Measurements from ENCODE around the gene GALNT15. TPM values are rescaled to one million over a fixed set of nuclear protein-coding genes. Genes with fewer than 3 reads are reported as not detected.

The GALNT15 gene
- polyA plus RNA-seq, 1 of the 3 experiments (the other 2 are of a cell fraction), result 4.7 TPM

DNA sequence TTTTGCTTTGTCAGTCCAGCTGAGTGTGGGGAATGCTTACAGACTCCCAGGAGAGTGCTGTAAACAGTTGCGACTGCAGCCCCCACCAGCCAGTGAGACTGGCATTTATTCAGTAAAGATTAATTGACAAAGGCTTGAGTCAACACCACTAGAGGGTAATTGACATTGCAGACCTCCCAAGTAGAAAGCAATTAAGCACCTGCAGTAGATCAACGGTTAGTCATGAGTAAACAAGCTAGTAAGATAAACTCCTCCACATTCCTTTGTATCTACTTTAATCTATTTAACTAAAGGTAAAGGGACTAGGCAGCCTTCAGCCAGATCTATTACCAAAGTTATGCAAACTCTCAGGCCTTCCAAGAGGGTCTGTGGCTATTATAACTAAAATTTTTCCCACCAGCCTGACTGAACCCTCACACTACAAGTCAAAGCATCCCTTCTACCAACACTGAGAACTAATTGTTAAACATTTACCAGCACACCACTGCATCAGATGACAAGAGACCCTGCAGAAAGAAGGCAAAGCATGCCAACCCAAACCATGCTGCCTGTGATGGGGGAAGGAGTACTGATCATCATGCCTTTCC, 30.5 kb upstream of the GALNT15 start:
- peaks cover 0 to 8% of the 10 kb centered on the region in 2 experiments; a peak in 2 of 4 replicates for H3K4me1 ChIP-seq (ENCODE audit: control insufficient read depth in 1 of 2, insufficient read depth in 2 of 2, low read depth in 1 of 2, low read length in 1 of 2)
- no peak overlapping the region for H2AFZ ChIP-seq (ENCODE audit: low read depth)
- no peaks in the 10 kb centered on the region for H4K20me1 ChIP-seq (ENCODE audit: insufficient read depth)
- ChIA-PET POLR2A (no interaction called here), CTCF (interaction anchor here (2.0 kb wide), 1 partner anchor 35 kb away, joined by 6 read pairs; no protein-coding TSS in a partner anchor)
- no peaks in the 10 kb centered on the region for H3K9me3 ChIP-seq
- no peak overlapping the region for H3K9ac ChIP-seq
- H3K36me3 ChIP-seq (replicated peaks in 1 of 2; ENCODE audit: control insufficient read depth in 1 of 2, insufficient read depth in 2 of 2, low read length in 1 of 2), result no peaks in the 10 kb centered on the region
- H3K79me2 ChIP-seq (ENCODE audit: insufficient read depth), result no peaks in the 10 kb centered on the region
- TF ChIP-seq SMC3 (IDR thresholded peaks at IDR 0.05; ENCODE audit: low read depth, low read length) (no peak), ELF1 (IDR thresholded peaks at IDR 0.05) (no peak), POLR2AphosphoS5 (IDR thresholded peaks at IDR 0.05; ENCODE audit: low read depth, low read length) (no peak), NRF1 (IDR thresholded peaks at IDR 0.05; ENCODE audit: low read depth, low read length) (no peak), CHD2 (IDR thresholded peaks at IDR 0.05; ENCODE audit: low read length, partially characterized antibody) (no peak), TEAD4 (IDR thresholded peaks at IDR 0.05; ENCODE audit: borderline replicate concordance, insufficient read depth) (no peak)
- H3K4me2 ChIP-seq, result no peak overlapping the region
- no peak for DNase-seq
- no peak overlapping the region for H3K4me3 ChIP-seq (ENCODE audit: low read depth in 2 of 2, low read length in 1 of 2)
- H3K27ac ChIP-seq (ENCODE audit: low read depth in 2 of 2, low read length in 1 of 2), result no peak overlapping the region
- H3F3A ChIP-seq (replicated peaks; ENCODE audit: insufficient read depth), result peaks cover 7% of the 10 kb centered on the region
- 19% methylated on average over 2 of the region's 2 CpGs for WGBS (ENCODE audit: low lambda C conversion rate)
- H3K27me3 ChIP-seq (ENCODE audit: insufficient read depth), result no peaks in the 10 kb centered on the region
- H3K9me2 ChIP-seq, result no peaks in the 10 kb centered on the region

DNA sequence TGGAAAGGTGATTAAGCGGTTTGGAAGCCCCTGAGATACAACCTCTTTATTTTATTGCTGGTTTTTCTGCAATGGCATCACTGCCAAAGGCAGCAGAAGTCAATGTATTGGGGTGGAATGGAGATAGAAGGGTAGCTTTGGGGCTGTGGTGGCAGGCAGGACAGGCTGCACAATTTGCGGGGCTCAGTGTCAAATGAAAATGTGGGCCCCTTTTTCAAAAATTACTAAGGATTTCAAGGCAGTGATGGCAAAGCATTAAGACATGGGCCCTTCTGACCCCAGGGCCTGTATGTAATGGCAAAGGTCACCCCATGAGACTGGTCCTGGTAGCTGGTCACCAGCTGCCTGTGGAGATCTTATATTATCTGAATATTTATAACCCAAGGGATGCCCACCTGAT, 29.3 kb upstream of the GALNT15 start:
- Histone ChIP-seq H3K79me2 (ENCODE audit: insufficient read depth) (no peaks in the 10 kb centered on the region), H4K20me1 (ENCODE audit: insufficient read depth) (no peaks in the 10 kb centered on the region), H3K4me2 (no peak overlapping the region), H3K9me2 (no peaks in the 10 kb centered on the region), H3F3A (replicated peaks; ENCODE audit: insufficient read depth) (peaks cover 7% of the 10 kb centered on the region), H3K27ac (ENCODE audit: low read depth in 2 of 2, low read length in 1 of 2) (no peak overlapping the region), H2AFZ (ENCODE audit: low read depth) (no peak overlapping the region), H3K4me3 (ENCODE audit: low read depth in 2 of 2, low read length in 1 of 2) (no peak overlapping the region), H3K27me3 (ENCODE audit: insufficient read depth) (no peaks in the 10 kb centered on the region), H3K4me1 (ENCODE audit: control insufficient read depth in 1 of 2, insufficient read depth in 2 of 2, low read depth in 1 of 2, low read length in 1 of 2) (peaks cover 0 to 4% of the 10 kb centered on the region in 2 experiments; a peak in 2 of 4 replicates), H3K9ac (no peak overlapping the region), H3K36me3 (replicated peaks in 1 of 2; ENCODE audit: control insufficient read depth in 1 of 2, insufficient read depth in 2 of 2, low read length in 1 of 2) (no peaks in the 10 kb centered on the region), H3K9me3 (no peaks in the 10 kb centered on the region)
- no peak for DNase-seq
- WGBS (ENCODE audit: low lambda C conversion rate), result 94% methylated on average over 2 of the region's 2 CpGs
- no peak for TF ChIP-seq TEAD4 (IDR thresholded peaks at IDR 0.05; ENCODE audit: borderline replicate concordance, insufficient read depth)
- no peak for TF ChIP-seq JUND (IDR thresholded peaks at IDR 0.05)
- no peak for TF ChIP-seq NRF1 (IDR thresholded peaks at IDR 0.05; ENCODE audit: low read depth, low read length)
- TF ChIP-seq FOXM1 (IDR thresholded peaks at IDR 0.05; ENCODE audit: low read depth), result no peak
- TF ChIP-seq MXI1 (IDR thresholded peaks at IDR 0.05; ENCODE audit: low read depth, low read length), result no peak
- TF ChIP-seq, protein P1, sequence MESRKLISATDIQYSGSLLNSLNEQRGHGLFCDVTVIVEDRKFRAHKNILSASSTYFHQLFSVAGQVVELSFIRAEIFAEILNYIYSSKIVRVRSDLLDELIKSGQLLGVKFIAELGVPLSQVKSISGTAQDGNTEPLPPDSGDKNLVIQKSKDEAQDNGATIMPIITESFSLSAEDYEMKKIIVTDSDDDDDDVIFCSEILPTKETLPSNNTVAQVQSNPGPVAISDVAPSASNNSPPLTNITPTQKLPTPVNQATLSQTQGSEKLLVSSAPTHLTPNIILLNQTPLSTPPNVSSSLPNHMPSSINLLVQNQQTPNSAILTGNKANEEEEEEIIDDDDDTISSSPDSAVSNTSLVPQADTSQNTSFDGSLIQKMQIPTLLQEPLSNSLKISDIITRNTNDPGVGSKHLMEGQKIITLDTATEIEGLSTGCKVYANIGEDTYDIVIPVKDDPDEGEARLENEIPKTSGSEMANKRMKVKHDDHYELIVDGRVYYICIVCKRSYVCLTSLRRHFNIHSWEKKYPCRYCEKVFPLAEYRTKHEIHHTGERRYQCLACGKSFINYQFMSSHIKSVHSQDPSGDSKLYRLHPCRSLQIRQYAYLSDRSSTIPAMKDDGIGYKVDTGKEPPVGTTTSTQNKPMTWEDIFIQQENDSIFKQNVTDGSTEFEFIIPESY (IDR thresholded peaks at IDR 0.05; ENCODE audit: borderline replicate concordance, low read depth), result no peak
- no peak for TF ChIP-seq ELF1 (IDR thresholded peaks at IDR 0.05)
- TF ChIP-seq, protein P2, sequence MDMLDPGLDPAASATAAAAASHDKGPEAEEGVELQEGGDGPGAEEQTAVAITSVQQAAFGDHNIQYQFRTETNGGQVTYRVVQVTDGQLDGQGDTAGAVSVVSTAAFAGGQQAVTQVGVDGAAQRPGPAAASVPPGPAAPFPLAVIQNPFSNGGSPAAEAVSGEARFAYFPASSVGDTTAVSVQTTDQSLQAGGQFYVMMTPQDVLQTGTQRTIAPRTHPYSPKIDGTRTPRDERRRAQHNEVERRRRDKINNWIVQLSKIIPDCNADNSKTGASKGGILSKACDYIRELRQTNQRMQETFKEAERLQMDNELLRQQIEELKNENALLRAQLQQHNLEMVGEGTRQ (IDR thresholded peaks at IDR 0.05; ENCODE audit: borderline replicate concordance, low read depth, low read length), result no peak
- no peak for TF ChIP-seq SMC3 (IDR thresholded peaks at IDR 0.05; ENCODE audit: low read depth, low read length)
- TF ChIP-seq CHD2 (IDR thresholded peaks at IDR 0.05; ENCODE audit: low read length, partially characterized antibody), result no peak
- TF ChIP-seq YY1 (IDR thresholded peaks at IDR 0.05; ENCODE audit: low read depth), result no peak
- ChIA-PET CTCF (interaction anchor here (1.4 to 2.0 kb wide), 2 partner anchors 33 to 96 kb away, joined by 5 to 6 read pairs; no protein-coding TSS in a partner anchor), POLR2A (no interaction called here)
